NCI-H345 (cell line): Measurements from ENCODE around the gene ST7.

Experiments
- DNase-seq: peaks from one replicate; lab custom pipeline; 2025; lab: John Stamatoyannopoulos, UW

Gene ST7

DNA sequence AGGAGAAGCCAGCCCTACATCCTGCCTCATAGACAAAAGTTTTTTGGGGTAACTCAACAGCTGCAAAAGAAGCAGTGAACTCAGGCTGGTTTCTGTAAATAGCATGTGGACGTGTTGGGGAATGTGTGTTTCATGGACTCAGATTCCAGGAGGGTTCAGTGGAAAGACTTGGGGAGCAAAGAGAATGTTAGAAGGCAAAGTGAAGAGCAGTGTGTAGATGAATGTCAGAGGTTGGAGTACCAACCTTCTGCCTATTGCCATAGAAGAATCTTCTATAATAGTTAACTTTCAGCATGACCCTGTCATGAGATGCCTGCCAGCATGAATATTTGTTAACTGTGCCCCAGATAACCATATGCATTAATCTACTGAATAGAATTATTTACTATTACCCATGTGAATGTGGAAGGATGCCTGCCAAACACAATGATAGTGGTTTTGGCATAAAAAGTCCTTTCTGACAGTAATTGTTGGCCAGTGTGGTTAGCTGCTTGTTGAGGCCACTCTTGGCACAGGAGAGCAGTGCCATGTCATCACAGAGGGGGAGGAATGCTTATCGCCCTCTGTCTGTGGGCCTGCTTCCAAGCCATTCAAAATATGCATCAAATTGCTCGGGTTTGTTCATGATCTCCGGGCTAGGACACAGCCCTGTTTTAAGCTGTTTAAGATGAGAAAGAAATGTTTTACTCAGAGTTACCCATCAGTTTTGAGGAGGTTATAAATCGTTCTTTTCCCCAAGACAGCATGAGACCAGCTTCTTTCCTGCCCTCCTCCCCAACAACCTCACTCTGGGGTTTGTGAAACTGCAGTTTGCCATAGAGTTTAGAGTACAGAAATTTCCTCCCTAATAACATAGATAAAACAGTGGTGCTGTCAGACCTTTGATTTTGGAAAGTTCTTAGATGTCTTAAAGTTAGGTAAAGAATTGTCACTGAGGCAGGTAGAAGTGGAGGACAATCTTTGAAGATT lies 204.2 kb downstream of the ST7 start:
- no peak for DNase-seq

DNA sequence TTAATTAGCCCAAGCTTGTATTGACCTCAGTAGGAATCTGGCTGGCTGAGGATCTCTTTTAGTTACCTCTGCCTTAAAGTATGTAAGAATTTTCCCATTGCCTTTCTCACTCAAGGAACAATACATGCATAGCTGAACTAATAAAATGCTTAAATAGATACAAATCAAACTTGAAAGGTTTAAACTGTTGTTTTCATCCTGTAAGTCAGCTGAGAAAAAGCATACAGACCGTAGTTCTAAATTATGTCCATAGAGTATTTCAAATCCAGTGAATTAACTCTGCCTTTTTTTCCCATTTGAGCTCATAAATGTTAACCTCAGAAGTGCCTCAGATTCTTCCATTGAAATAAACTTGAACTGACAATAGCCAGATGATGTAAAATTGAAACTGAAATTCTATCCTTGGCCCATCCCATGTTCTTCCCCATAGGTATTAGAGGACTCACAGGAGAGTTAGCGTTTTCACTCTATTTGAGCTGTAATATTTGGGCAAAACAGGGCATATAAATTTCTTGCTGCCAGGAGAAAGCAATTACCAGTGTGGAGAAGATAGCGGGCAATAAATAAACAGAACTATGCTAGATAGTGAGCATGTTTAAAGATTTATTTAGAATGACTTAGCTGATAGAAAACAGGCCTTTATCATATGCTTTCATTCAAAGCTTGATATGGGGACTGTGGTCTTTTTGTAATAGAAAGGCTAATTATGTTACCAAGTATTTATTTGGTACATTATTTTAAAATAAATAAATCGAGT lies 205.8 kb downstream of the ST7 start:
- DNase-seq: no peak

DNA sequence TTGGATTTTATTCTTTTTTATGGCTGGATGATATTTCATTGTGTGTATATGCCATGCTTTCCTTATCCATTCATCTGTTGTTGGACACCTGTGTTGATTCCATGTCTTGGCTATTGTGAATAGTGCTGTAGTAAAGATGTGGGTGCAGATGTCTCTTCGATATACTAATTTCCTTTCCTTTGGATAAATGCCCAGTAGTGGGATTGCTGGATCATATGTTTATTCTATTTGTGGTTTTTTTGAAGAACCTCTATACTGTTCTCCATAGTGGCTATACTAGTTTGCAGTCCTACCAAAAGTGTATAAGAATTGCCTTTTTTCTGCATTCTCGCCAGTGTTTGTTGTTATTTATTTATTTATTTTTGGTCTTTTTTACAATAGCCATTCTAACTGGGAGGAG lies 209.8 kb downstream of the ST7 start:
- DNase-seq: no peak

DNA sequence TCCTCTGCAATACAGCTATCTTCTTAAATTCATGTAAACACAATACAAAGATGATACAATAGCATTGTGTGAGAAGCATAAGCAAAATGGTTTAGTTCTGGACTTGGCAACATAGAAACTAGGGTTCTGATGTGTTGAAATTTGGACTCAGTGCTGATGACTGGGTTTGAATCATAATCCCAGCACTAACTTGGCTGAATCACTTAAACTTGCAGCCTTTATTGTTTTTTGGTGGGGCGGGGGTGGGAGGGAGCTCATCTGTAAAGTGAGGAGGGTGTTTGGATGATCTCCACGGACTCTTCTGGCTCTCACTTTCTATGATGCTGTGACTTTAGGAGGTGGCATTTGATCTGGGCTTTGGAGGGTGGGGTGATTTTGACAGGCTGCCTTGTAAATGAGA lies 211.3 kb downstream of the ST7 start:
- DNase-seq: no peak

DNA sequence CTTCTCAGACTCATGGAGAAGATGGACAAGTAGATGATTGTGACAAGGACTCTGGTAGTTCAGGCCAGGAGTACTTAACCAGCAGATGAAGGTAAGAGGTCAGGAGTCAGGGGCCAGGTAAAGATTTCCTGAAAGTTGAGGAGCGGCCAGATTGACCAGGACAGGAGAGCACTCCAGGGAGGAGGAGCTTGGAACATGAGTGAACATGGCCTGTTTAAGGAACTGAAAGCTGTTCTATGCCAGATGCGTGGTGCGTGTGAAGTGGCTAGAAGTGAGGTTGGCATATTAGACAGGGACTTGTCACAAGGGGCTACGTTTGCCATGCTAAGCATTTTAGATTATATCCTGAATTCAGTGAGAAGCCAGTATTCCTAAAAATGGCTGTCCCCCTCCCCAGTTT lies 212.4 kb downstream of the ST7 start:
- DNase-seq: no peak

DNA sequence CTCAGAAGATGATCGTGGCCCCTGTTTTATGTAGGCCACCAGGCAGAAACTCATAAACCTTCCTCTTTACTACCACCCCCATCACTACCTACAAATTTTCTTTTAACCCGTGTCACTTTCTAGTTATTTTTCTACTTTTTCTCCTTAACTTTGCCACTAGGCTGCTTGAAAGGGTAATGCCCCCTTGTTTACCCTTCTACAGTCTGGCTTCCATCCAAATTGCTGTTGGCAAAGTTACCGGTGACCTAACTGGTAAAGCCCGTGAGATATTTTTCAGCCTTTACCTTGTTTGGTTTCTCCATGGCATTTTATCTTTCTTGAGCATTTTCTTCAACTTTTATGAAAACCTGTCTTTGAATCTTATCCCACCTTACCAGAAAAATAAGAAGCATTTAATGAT lies 216.6 kb downstream of the ST7 start:
- peak; percentile 68 for DNase-seq

DNA sequence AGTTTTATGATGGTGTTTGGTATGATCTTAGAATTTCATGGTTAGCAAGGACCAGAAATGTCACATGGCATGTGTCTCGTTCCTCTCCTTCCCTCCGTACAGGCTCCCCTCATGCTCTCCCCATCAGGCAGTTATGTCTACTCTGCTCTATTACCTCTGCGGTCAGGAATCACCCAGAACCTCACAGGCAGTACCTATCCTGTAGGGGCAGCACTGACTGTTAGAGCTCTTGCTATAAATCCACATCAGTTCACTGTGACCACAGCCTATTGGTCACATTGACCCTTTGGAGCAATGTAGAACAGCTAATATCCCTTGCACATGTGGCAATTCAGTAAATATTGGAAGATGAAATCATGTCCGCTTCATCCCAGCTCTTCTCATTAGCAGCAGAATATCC lies 217.8 kb downstream of the ST7 start:
- DNase-seq: no peak

DNA sequence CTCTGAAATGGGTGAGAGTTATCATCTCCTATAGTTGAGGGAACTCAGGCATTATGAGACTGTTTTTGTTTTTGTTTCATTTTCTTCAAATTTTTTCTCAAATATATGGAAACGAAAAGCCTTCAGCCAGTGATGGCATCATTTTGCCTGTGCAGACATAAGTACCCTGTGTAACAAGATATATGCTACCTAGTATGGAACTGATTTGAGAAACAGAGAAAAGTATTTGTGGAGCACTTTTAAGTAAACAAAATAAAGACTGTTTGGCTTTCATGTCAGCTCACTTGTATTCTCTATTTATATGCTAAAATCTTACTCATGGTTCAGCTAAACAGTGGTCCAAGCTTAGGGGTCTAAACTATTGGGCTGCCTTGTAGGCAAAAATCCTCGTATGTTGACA lies 219.0 kb downstream of the ST7 start:
- no peak for DNase-seq

DNA sequence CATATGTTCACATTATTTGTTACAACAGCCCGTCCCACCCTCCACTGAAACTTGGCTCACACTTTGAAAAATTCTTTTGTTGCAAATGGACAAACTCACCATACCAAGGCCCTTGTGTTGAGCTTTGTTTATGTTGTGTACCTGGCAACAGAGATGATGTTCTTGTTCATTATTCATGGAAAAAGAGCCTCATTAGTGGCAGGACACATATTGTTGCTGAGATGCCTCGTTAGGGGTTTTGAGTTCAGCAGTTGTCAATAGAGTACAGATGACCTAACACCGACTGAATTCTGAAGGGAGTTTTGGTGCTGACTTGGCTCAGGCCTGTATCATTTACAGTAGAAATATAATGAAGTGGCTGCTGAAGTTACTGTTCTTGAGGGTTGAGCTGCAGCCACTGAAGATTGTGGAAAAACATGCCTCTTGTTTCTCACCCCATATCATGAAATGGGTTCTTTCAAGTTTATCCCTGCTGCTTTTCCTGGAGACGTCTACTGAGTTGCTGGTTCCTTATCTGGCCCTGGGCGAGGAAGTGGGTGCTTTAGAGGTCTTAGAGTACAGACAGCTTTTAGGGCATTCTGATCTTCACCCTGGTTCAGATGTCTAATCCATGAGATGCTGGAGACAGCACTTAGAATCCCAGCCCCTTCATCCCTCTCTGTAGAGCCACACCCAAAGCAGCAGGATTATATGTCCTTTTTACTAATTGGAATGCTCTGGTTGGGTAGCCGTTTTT lies 219.9 kb downstream of the ST7 start:
- DNase-seq: no peak

DNA sequence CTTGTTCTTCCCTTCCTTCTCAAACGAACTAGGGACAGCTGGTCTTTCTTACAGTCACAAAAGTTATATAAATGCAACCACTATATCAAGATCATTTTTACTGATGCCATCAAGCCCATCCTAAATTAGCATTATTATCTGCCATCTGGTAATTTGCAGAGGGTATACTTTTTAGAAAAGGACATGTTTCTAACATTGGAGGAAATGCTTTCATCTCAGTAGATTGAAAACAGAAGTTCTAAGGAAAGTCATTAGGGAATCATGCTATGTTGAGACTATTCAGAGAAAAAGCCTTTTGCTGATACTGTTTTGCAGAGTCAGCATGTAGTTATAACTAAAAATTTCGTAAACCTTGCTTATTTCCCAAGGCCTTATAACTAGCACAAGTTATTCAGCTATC lies 222.9 kb downstream of the ST7 start:
- no peak for DNase-seq

DNA sequence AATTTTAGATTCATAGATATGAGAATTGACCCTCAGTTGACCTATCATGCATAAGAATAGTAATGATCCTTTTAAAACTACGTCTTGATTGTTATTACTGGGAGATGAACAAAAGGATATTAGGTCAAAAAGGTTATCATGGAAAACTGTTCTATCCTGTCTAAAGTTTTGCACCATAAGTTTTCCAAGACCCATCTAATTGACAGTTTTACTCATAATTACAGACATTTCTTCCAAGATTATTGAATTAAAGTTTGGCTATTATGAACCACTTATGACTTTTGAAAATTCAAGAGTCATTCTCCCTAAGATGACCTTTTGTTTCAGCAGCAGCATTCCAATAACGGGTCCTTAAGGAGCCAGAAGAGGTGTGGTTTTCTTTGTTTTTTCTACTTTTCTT lies 225.3 kb downstream of the ST7 start:
- DNase-seq: no peak

DNA sequence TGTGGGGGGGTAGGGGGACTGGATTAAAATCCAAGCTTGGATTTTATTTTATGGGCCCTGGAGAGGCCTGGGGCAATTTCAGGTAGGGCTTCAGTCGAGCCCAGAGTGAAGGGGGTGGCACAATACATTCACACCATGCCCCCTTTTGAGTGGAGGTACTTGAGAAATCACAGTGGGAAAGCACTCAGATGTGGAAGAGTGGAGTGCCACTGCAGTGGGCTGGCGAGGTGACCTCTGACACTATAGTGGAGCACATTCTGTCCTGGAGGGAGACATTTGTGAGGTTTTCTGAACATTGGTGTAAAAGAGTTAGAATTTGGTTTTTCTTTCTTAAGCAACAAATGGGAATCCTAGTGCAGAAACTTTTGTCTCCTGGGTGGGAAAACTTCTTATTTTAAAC lies 226.4 kb downstream of the ST7 start:
- no peak for DNase-seq

DNA sequence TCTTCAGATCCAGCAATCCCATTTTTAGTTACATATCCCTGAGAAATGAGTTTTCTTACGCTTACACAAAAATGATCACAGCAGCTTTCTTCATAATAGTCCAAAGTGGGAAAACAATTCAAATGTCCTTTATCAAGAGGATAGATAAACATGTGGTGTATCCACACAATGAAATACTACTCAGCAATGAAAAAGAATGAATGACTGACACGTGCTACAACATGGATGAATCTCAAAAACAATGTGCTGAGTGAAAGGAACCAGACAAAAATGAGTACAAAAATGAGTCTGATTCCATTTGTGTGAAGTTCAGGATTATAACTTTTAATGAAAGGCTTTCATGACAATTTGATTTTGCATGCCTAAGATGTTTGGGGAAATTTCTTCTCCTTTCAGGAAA lies 230.4 kb downstream of the ST7 start:
- no peak for DNase-seq

DNA sequence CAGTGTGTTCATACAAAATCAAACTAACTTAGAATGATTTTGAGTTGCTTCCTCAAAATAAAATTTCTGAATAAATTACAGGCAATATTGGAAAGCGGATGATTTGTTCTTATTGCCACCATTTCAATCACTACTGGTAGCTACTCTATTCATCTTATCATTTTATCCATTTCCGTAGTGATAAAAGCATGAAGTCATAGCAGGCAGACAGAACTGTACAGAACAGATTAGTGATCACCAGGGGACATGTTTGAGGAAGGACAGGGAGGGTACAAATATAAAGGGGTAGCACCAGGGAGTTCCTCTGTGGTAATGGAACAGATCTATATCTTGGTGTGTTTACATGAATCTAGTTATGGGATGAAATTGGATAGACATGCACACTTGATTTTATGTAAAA lies 231.1 kb downstream of the ST7 start:
- DNase-seq: no peak

DNA sequence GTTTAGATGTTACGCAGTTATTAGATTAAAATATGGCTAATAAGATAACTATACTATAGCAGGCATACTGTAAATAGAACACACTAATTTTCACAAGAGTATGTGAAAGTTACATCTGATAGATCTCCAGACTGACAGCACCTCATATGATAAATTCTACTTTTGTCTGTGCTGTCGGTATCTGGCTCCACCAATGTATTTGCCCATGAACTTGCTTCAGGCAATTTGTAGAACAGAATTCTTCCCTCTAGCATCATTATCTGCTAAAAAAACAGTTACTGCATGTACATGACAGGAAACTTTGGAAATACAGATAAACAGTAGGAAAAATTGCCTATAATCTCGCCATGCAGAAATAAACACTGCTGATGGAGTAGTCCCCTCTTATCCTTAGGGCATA lies 231.8 kb downstream of the ST7 start:
- DNase-seq: no peak

DNA sequence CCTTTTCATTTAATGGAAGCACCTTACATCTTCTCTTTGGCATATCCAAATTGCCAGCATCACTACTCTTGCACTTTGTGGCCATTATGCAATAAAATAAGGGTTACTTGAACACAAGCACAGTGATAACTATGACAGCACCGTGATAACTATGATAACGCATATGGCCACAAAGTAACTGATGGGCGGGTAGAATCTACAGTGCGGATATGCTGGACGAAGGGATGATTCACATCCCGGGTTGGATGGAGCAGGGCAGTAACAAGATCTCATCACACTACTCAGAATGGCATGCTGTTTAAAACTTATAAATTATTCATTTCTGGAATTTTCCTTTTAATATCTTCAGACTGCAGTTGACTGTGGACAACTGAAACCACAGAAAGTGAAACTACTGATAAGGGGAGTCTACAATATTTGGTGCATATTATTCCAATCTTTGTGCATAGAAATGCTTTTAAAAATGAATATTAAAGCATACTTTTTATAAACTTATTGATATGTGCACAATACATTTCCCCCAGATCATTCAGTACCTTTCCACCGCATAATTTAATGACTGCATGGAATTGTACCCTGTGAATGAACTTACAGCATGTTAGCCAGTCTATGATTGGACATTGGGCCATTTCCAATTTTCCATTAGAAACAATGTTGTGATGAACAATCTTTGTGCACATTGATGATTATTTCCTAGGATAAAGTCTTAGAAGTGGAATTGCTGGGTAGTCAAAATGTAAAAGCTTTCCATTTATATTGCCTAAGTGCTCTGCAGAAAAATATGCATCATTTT lies 233.1 kb downstream of the ST7 start:
- DNase-seq: no peak

DNA sequence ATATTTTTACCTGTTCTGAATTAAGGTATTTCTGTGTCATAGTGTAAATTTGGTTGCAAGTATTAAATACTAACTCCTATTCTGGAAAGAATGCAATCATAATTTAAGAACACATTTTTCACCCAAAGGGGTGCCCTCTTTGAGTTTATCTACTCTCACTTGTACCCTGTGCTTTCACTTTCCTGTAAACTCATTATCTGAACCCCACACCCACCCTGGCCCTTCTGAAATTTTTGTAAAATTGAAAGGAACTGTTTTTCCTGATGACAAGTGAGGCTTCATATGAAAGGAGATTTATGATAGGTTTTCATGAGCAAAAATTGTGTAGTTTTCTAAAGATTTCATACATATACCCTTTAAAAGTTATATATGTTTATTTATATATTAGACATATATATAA lies 235.1 kb downstream of the ST7 start:
- no peak for DNase-seq

DNA sequence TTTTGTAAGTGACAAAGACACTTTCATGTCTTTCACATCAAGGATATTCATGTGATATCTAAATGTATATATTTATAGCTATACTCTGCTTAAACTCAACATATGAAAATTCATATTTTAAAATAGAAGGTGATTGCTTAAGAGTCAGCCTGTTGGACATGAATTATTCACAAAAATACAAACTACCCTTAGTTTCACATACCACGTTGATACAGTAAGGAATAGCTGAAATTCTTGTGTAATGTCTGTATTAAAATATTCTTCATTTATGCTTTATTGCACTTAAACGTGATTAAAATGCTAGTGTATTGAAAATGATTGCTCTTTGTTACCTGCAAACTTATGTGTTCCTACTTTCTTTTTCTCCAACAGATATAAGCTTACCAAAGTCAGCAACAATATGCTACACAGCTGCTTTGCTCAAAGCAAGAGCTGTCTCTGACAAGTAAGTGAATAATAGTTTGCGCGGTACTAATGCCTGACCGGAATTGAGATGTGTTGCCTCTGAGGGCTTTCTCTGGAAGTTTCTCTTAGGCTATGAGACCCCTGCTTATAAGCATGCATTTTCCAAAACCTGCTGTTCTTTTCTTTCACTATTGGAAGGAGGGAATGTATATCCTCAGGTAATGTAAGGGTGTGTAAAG lies 235.8 kb downstream of the ST7 start:
- DNase-seq: no peak

DNA sequence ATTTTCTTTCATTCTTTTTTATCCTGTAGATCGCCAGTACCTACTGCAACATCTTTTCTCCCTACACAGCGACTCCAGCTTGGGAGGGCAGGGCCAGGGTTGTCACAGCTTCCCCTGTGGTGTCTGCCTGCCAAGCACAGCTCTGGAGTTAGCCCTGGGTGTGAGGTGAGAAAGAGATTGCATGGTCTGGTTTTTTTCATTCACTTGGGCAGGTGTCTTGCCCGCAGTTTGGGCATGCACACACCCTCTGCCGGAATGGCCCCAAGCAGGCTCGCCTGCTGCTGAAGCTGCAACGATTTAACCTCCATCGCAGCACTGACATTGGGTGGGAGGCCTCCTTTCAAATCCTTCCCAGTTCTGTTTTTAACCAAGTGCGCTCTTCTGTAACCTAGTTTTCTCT lies 236.8 kb downstream of the ST7 start:
- DNase-seq: no peak

DNA sequence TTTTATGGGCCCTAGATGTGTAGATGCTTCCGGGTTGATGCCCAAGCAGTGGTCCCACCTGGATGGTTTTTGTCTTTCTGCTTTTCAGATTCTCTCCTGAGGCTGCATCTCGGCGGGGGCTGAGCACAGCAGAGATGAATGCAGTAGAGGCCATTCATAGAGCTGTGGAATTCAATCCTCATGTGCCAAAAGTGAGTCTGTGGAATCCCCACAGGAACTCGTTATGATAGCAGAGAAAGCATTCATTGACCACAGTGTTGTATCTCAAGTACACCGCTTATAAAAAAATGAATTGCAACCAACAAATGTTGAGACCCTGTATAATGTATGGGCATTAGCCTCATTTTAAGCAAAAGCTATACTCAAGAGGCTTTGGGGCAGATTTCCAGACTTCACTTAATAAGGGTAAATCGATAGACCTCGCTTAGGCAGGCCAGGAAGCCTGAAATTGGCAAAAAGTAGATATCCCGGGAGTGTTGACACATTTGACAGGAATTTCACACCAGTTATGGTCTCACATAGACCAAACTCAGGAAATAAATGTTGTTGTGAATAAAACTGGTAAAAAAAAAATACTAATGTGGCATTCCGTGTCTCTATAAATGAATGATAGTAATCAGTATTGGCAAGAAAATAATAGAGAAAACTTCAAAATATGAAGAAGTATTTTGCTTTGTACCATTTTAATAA lies 237.6 kb downstream of the ST7 start:
- DNase-seq: no peak

DNA sequence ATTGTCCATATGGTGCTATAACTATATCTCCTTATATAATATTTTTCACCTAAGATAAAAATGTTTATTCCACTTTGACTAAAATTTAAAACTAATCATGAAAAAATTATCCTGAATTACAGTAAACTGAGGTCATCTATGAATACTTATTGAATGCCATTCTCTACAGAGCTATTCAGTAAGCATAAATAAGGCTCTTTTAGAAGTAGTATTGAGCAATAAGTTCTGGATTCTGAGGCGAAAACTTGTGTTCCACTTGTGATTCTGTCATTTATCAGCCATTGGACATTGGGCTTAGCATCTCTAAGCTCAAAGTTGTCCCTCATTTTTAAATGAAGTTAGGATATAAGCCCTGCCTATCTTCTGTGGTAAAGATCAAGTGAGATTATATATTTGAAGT lies 238.8 kb downstream of the ST7 start:
- no peak for DNase-seq
